ENCODE results near the gene FGA. TPM values are rescaled to one million over a fixed set of nuclear protein-coding genes. Genes with fewer than 3 reads are reported as not detected.

Gene FGA
- total and polyA plus RNA-seq, 10 of the 15 experiments (the other 5 are each of a cell fraction or from before 2014, with no cell fraction given) = 3.6 TPM; not detected in 9

DNA sequence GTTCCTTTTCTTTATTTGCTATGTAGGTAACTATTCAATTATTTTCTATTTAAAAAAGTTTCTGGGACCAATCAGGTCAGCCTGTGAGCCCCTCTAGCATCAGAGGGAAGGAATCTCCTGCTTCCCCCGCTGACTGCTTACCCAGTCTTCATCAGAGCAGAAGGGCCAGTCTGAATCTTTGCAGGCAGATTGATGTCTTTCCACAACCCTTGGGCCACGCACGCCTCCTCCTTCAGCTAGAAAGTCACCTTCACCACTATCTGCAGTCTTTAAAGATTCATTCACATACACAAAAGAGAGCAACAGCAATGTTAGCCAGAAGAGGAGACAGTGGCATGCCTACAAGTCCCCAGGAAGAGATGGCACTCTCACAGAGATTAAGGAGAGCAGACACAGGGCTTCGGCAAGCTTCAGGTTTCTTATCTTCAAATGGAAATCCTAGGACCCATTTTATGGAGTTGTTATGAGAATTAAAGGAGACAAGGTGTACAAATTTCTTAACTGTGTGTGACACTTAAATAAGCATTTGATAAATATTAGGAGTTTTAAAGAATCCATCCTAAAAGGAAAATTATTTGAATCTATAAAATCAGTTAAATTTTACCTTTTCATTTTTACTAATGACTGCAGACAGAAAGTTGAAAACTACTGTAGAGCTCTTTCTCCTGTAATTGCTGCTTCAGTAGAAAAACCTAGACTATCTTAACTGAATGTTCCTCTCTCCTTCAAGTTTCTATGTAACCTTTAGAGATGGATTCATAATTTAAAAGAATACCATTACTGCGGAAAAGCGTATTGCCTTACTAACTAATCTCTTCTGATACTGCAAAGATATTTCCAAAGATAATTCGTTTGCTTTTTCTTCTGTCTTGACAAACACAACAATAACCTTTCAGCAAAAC, 995 bp downstream of the FGA start (continued):
- TF ChIP-seq, protein P1, sequence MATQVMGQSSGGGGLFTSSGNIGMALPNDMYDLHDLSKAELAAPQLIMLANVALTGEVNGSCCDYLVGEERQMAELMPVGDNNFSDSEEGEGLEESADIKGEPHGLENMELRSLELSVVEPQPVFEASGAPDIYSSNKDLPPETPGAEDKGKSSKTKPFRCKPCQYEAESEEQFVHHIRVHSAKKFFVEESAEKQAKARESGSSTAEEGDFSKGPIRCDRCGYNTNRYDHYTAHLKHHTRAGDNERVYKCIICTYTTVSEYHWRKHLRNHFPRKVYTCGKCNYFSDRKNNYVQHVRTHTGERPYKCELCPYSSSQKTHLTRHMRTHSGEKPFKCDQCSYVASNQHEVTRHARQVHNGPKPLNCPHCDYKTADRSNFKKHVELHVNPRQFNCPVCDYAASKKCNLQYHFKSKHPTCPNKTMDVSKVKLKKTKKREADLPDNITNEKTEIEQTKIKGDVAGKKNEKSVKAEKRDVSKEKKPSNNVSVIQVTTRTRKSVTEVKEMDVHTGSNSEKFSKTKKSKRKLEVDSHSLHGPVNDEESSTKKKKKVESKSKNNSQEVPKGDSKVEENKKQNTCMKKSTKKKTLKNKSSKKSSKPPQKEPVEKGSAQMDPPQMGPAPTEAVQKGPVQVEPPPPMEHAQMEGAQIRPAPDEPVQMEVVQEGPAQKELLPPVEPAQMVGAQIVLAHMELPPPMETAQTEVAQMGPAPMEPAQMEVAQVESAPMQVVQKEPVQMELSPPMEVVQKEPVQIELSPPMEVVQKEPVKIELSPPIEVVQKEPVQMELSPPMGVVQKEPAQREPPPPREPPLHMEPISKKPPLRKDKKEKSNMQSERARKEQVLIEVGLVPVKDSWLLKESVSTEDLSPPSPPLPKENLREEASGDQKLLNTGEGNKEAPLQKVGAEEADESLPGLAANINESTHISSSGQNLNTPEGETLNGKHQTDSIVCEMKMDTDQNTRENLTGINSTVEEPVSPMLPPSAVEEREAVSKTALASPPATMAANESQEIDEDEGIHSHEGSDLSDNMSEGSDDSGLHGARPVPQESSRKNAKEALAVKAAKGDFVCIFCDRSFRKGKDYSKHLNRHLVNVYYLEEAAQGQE (IDR thresholded peaks at IDR 0.05; ENCODE audit: low read depth, low read length) = no peak
- no peak for TF ChIP-seq ATF7 (IDR thresholded peaks at IDR 0.05; ENCODE audit: low read depth)
- TF ChIP-seq KDM1A (IDR thresholded peaks at IDR 0.05; ENCODE audit: borderline replicate concordance) = no peak
- TF ChIP-seq NFXL1 (IDR thresholded peaks at IDR 0.05; ENCODE audit: borderline replicate concordance) = no peak
- TF ChIP-seq, protein P2, sequence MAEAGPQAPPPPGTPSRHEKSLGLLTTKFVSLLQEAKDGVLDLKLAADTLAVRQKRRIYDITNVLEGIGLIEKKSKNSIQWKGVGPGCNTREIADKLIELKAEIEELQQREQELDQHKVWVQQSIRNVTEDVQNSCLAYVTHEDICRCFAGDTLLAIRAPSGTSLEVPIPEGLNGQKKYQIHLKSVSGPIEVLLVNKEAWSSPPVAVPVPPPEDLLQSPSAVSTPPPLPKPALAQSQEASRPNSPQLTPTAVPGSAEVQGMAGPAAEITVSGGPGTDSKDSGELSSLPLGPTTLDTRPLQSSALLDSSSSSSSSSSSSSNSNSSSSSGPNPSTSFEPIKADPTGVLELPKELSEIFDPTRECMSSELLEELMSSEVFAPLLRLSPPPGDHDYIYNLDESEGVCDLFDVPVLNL (IDR thresholded peaks at IDR 0.05; ENCODE audit: low read depth, low read length) = no peak
- TF ChIP-seq TARDBP (IDR thresholded peaks at IDR 0.05; ENCODE audit: borderline replicate concordance) = no peak
- TF ChIP-seq, protein P3, sequence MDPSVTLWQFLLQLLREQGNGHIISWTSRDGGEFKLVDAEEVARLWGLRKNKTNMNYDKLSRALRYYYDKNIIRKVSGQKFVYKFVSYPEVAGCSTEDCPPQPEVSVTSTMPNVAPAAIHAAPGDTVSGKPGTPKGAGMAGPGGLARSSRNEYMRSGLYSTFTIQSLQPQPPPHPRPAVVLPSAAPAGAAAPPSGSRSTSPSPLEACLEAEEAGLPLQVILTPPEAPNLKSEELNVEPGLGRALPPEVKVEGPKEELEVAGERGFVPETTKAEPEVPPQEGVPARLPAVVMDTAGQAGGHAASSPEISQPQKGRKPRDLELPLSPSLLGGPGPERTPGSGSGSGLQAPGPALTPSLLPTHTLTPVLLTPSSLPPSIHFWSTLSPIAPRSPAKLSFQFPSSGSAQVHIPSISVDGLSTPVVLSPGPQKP (IDR thresholded peaks at IDR 0.05; ENCODE audit: low read depth, low read length) = no peak
- TF ChIP-seq BCL3 (IDR thresholded peaks at IDR 0.05; ENCODE audit: borderline replicate concordance, insufficient read depth, low read depth, low read length, poor library complexity, severe bottlenecking) = no peak

Measured in GM12878 (cell line).